Astrocyte of the spinal cord (primary cell): Measurements from ENCODE around the gene IFI27L2.

Source experiments
- DNase-seq: peaks from one replicate; pipeline ENCODE4 v3.0.0; 2011; ENCODE audit warnings: low read depth, low spot score
- H3K4me3 ChIP-seq: 2 replicates; pipeline ENCODE4 v1.5.1; 2011; ENCODE audit warnings: low read depth, mild to moderate bottlenecking, low read length, moderate library complexity
- CTCF ChIP-seq: IDR thresholded peaks from 2 replicates; pipeline ENCODE4 v1.5.1; 2012; ENCODE audit warnings: low read depth, mild to moderate bottlenecking, low read length, inconsistent platforms
- in situ Hi-C: cut with HindIII; loops from 2 replicates; pipeline ENCODE4 v1.10.0; 2017; ENCODE audit warnings: low sequenced_read_pairs

The IFI27L2 gene

GRCh38 chr14:94173885-94174603 lies 44.6 kb upstream of the IFI27L2 start, which contains the start of gene PPP4R4:
TSS of gene PPP4R4 (plus strand) at chr14:94174322. CDS start at chr14:94174466, 144 bp downstream.
- H3K4me3 ChIP-seq = peak within 1 kb of the TSS; percentile 49
- DNase-seq = peak; percentile 70
- in situ Hi-C loops = no loop called here
- no peak for TF ChIP-seq CTCF

- peak overlapping the region; percentile 49 for H3K4me3 ChIP-seq
- DNase-seq = no peak
- no peak for TF ChIP-seq CTCF
- in situ Hi-C loops = no loop called here
Observed at GRCh38 chr14:94173471-94173884, 44.1 kb upstream of the IFI27L2 start.

- in situ Hi-C loops = no loop called here
- no peak overlapping the region for H3K4me3 ChIP-seq
- no peak for TF ChIP-seq CTCF
- no peak for DNase-seq
Observed at GRCh38 chr14:94172545-94172944, 43.1 kb upstream of the IFI27L2 start.

GRCh38 chr14:94171208-94171607 lies 41.8 kb upstream of the IFI27L2 start:
- in situ Hi-C loops = no loop called here
- no peak for DNase-seq
- no peak overlapping the region for H3K4me3 ChIP-seq
- TF ChIP-seq CTCF = no peak

- DNase-seq = no peak
- no peak overlapping the region for H3K4me3 ChIP-seq
- in situ Hi-C loops = no loop called here
- no peak for TF ChIP-seq CTCF
Observed at GRCh38 chr14:94170136-94170535, 40.7 kb upstream of the IFI27L2 start.

- H3K4me3 ChIP-seq = no peak overlapping the region
- TF ChIP-seq CTCF = no peak
- in situ Hi-C loops = no loop called here
- DNase-seq = no peak
Observed at GRCh38 chr14:94165744-94166143, 36.3 kb upstream of the IFI27L2 start.
